Endometrium (tissue), 2 donors: ENCODE measurements around the gene WT1.
"Not testable (repeated sequence)": the region's sequence is repeated elsewhere in the genome, so short reads cannot be mapped to it uniquely, and the experiment has no call there.

Source experiments
- FAIRE-seq: peaks from 2 replicates; lab custom pipeline; 2012; peaks lifted over from hg19 to GRCh38; lab: Jason Lieb, UNC
- donor health status: control.
- donor health status: control.

Gene WT1

DNA sequence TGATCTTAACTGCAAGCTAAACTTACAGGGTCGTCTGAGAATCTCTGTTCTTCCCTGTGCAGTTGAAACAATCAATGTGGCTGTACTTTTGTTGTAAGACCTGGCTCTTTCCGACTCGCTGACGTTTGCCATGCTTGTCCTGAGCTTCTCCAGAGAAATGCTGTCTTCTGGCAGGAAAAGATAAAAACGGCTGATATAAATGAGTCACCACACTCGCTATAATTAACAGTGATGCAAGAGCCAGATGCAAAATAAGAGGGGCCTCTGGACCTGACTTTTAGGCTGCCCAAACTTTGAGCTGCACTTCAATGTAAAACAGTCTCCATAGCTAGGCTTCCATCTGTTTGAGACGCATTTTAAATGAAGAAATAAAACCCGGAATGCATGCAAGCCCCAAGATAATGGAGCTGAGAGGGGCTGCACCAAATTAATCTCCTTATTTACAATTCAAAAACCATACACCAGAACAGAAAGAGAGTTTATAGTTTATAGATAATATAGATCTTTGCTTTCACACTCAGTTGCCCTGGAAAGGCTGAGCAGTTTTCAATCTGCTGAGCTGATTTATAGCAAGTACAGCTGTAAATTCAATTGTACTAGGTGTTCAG is 48.5 kb downstream of the WT1 start:
- FAIRE-seq = no peak

GRCh38 chr11:32385998-32386397 is 49.3 kb downstream of the WT1 start:
- FAIRE-seq = no peak

- no peak for FAIRE-seq
These were observed 52.8 kb downstream of the WT1 start for GRCh38 chr11:32382339-32383049.

- no peak for FAIRE-seq
These were observed 54.2 kb downstream of the WT1 start for GRCh38 chr11:32381179-32381578.

GRCh38 chr11:32379719-32380118 is 55.6 kb downstream of the WT1 start:
- no peak for FAIRE-seq

GRCh38 chr11:32375826-32376225 is 59.5 kb downstream of the WT1 start:
- no peak for FAIRE-seq

GRCh38 chr11:32374261-32374711 is 61.1 kb downstream of the WT1 start:
- FAIRE-seq = no peak

- not testable (repeated sequence) for FAIRE-seq
These were observed 65.4 kb downstream of the WT1 start for GRCh38 chr11:32369987-32370386.

DNA sequence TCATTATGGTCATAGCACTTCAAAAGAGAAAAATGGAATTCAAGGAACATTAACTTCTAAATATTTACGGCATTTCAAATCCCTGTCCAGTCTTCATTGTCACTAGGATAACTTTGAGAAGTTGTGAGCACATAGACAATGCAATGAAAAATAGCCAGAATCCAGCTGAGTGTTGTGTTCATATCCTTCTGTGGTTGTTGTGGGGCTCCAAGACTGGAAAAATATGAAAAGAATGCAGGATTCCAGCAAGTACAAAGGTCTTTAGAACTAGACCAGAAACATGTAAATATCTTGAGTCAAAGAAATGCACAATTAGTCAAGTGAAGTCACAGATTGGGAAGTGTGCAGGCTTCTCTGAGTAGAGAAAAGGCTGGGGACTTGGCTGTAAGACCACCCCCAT is 68.7 kb downstream of the WT1 start:
- no peak for FAIRE-seq

DNA sequence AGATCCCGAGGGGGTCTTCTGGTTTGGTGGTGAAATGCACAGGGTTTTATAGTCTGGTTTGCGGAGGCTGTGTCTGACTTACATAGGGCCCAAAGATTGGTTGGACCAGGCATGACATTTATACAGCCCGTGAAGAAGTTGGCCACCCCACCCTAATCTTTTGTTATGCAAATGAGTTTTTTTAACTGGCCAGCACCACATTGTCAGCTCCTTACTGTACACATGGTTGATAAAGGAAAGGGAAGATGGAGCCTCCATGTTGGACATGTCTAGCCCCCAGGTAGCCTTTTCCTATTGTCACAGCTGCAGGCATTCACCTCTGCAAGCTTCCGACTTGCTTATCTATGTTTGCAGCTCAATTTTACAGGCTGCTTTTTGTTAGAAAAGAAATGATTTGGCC is 70.1 kb downstream of the WT1 start:
- no peak for FAIRE-seq

DNA sequence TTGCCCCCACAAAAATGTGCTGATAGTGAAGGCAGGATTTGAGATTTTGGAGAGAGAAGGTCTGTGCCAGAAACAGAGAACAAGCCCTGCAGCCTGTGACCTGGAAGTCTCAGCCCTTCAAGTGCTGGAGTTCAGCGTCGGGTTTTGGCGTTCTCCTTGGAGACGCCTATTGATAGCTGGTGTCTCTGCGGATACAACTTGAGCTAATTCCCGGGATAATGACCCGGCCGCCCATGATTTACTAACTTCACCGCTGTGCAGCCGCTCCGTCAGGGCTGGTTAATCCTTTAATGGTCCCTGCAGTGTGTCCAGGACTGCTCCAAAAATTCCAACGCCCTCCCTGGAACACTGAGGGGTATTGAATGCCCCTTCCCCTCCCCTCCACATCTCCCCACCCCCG is 76.6 kb downstream of the WT1 start:
- no peak for FAIRE-seq

GRCh38 chr11:32353884-32354283 is 81.5 kb downstream of the WT1 start:
- FAIRE-seq = no peak

DNA sequence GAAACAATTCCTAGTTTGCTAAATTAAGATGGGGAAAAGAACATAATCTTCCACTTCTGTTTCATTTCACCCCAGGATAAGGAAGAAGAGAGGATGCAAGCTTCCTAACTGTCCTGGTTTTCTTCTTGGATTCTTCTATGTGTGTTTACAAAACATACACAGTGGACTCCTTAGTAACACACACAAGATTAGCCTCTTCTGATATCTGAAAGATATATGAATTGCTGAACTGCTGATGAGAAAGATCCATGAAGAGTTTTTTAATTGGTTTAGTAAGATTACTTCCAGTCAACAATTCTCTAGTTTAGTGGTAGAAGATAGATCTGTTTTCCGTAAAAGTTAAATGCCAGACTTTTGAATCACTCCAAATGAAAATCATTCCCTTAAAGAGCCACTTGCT is 86.8 kb downstream of the WT1 start:
- FAIRE-seq = peak; percentile 23

GRCh38 chr11:32344946-32345345 is 90.4 kb downstream of the WT1 start:
- FAIRE-seq = no peak

- no peak for FAIRE-seq
These were observed 91.9 kb downstream of the WT1 start for GRCh38 chr11:32343325-32344008.

GRCh38 chr11:32341620-32342613 is 93.4 kb downstream of the WT1 start:
- no peak for FAIRE-seq

DNA sequence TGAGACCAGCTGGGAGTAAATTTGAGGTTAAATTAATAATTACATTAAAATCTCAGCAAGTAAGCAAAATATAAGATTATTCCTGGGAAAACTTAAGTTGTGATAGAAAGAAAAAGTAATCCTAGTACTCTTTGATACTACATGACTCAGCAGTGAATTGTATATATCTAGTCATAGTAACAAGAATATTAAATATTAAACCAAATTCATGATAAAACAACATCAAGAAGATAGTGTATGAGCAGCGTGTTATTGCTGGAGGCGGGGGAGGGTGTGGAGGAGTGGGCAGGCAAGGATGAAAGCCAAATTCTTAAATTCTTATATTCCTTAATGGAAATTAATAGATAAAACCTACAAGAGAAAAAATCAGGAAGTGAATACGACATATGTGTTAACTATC is 95.2 kb downstream of the WT1 start:
- FAIRE-seq = no peak
